ENCODE data around the gene POU3F1. TPM values are rescaled to one million over a fixed set of nuclear protein-coding genes. Genes with fewer than 3 reads are reported as not detected.

Gene POU3F1
- total RNA-seq, 4 donors from 2014 or later, result 8.8 to 28.5 (median 13.5) TPM

DNA sequence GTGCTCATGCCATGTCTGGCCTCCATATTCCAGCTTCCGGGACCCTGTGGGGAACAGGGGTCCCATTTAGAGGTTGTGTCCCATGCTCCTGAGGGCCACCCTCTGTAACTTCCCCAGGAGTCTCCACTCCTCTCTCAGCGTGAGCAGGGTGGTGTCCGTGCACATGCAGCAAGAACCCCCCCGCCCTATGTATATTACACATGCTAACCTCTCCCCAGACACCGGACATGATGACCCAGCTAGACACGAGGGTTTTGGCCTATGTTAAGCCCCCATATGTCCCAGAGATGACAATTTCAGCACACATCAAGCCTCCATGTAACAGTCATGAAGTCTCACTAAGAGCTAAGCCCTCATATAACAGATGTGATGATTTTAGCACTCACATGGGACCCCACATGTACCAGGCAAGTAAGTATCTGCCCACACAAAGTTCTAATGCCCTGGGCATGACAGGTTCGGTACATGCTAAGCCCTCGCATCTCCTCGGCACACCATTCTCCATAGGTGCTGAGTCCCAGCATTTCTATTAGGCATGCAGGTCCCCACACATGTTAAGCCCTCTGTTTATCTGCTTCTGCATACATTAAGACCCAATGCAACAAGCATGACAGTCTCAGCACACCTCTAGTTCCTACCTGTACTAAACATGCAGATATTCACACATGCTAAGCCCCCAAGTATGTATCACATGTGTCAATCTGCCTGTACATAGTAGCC is 48.3 kb downstream of the POU3F1 start:
- WGBS, result 76% methylated on average over 5 of the region's 9 CpGs
- no peak for DNase-seq (ENCODE audit: low spot score in 2 of 2)
- Histone ChIP-seq H3K4me3 (no peak overlapping the region), H3K4me1 (peaks cover 68% of the 10 kb centered on the region), H3K27me3 (no peaks in the 10 kb centered on the region), H3K27ac (peak overlapping the region; percentile 86), H3K9me3 (no peaks in the 10 kb centered on the region), H3K36me3 (peaks cover 15% of the 10 kb centered on the region)
- TF ChIP-seq, protein P1, sequence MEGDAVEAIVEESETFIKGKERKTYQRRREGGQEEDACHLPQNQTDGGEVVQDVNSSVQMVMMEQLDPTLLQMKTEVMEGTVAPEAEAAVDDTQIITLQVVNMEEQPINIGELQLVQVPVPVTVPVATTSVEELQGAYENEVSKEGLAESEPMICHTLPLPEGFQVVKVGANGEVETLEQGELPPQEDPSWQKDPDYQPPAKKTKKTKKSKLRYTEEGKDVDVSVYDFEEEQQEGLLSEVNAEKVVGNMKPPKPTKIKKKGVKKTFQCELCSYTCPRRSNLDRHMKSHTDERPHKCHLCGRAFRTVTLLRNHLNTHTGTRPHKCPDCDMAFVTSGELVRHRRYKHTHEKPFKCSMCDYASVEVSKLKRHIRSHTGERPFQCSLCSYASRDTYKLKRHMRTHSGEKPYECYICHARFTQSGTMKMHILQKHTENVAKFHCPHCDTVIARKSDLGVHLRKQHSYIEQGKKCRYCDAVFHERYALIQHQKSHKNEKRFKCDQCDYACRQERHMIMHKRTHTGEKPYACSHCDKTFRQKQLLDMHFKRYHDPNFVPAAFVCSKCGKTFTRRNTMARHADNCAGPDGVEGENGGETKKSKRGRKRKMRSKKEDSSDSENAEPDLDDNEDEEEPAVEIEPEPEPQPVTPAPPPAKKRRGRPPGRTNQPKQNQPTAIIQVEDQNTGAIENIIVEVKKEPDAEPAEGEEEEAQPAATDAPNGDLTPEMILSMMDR (IDR thresholded peaks at IDR 0.05), result no peak
- TF ChIP-seq EP300 (IDR thresholded peaks at IDR 0.05) (no peak), POLR2AphosphoS5 (IDR thresholded peaks at IDR 0.05) (no peak), POLR2A (IDR thresholded peaks at IDR 0.05) (no peak)

DNA sequence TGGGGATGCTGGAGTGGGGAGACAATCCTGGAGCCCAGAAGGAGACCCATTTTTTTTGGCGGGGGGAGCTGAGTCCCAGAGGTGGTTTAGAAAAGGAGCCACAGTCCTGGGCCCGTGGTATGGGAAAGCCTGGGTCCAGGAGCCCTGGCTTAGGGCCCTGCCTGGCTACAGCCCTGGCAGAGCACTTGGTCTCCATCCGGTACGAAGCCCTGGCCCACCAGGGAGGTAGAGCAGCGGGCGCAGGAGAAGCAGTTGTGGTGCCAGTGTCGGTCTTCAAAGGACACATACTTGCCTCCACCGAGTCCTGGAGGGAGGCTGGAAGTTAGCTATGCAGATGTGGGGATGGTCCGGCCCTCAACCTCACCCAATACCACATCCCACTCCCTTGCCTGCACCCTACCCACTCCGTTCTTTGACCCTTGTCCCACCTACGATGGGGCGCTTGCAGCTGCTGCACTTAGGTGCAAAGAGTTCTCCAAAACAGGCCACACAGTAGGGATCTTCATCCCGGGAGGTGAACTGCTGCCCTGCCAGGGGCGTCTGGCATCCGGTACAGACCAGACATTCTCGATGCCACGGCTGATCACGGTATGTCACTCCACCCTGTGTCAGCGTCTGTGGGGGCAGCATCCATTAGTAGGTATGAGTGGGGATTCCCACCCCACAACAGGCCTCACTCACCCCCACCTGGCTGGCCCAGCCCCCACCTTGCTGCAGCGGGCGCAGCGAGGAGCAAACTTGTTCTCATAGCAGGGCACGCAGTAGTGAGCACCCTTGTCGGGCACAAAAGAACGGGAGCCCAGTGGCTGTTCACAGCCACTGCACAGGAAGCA is 49.1 kb downstream of the POU3F1 start:
- Histone ChIP-seq H3K27me3 (no peaks in the 10 kb centered on the region), H3K27ac (peak overlapping the region; percentile 42), H3K4me3 (no peak overlapping the region), H3K36me3 (peaks cover 15% of the 10 kb centered on the region), H3K4me1 (peaks cover 66% of the 10 kb centered on the region), H3K9me3 (no peaks in the 10 kb centered on the region)
- no peak for DNase-seq (ENCODE audit: low spot score in 2 of 2)
- 82% methylated on average over 18 of the region's 25 CpGs for WGBS
- TF ChIP-seq, protein P1 (IDR thresholded peaks at IDR 0.05), result no peak
- TF ChIP-seq EP300 (IDR thresholded peaks at IDR 0.05) (no peak), POLR2A (IDR thresholded peaks at IDR 0.05) (no peak), POLR2AphosphoS5 (IDR thresholded peaks at IDR 0.05) (no peak)

DNA sequence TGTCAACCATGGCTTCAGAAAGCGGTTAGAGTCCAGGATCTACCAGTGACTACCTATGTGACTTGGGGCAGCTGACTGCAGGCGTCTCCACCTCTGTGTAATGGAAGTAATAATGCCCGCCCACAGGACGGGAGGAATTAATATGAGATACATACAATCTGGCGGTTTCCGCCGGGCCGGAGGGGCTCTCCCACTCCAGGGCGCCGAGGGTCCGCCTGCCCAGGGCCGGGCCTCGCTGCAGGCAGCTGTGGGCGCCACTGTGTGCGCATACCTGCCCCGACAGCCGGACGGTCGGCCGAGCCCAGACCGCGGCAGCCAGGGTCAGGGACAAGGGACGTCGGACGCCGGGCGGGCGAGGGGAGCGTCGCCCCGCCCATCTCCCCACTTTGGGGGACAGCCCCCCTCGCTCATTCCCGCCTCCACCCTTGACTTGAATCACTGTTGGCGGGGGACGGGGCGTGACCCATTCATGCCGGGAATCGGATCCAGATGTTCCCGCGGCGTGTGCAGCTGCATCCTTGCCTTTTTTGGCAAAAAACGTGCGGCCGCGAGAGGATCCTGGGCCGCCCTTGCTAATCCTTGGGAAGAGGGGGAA is 50.7 kb downstream of the POU3F1 start:
- DNase-seq (ENCODE audit: low spot score in 2 of 2), result peak; percentile 93 to 94
- no peak for TF ChIP-seq POLR2A (IDR thresholded peaks at IDR 0.05)
- peak; percentile 45 for TF ChIP-seq EP300 (IDR thresholded peaks at IDR 0.05)
- TF ChIP-seq POLR2AphosphoS5 (IDR thresholded peaks at IDR 0.05), result peak in 2 of 3 donors; percentile 20 to 53
- TF ChIP-seq, protein P1 (IDR thresholded peaks at IDR 0.05), result no peak
- WGBS, result 13% methylated on average over 16 of the region's 46 CpGs
- H3K4me1 ChIP-seq, result peaks cover 54% of the 10 kb centered on the region
- H3K9me3 ChIP-seq, result no peaks in the 10 kb centered on the region
- H3K4me3 ChIP-seq, result peak overlapping the region; percentile 57
- H3K27me3 ChIP-seq, result no peaks in the 10 kb centered on the region
- peaks cover 15% of the 10 kb centered on the region for H3K36me3 ChIP-seq
- H3K27ac ChIP-seq, result peak overlapping the region; percentile 76

DNA sequence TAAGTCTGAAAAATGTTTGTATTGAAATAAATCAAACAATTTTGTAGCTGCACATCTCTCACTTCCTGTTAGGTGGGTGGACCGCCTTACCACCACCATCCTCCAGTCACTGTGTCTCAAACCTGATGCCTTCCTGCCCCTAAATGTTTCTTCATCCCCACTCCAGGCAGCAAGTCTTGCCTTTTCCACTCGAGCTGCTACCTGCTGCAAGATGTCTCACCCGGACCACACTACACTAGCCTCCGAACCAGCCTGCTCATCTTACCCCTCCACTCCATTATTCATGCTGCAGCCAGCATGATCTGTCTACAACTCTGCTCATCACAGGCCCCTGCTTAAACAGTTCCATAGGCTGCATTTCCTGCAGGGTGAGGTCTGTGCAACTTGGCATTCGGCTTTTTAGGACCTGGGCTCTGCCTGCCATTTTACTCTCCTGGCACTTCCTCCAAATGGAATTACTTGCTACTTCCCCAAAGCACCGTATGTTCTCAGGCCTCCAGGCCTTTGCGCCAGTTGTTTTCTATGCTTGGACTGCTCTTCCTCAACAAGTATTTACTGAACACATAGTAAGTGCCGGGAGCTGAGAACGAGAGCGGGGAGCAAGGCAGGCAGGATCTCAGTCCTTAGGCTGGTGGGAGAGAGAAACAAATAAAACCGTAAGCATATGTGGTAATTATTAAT is 51.6 kb downstream of the POU3F1 start:
- DNase-seq (ENCODE audit: low spot score in 2 of 2), result no peak
- 40% methylated on average over 11 of the region's 11 CpGs for WGBS
- peaks cover 15% of the 10 kb centered on the region for H3K36me3 ChIP-seq
- H3K9me3 ChIP-seq, result no peaks in the 10 kb centered on the region
- H3K4me3 ChIP-seq, result peak overlapping the region; percentile 57
- H3K27me3 ChIP-seq, result no peaks in the 10 kb centered on the region
- H3K4me1 ChIP-seq, result peaks cover 52% of the 10 kb centered on the region
- peak overlapping the region; percentile 76 for H3K27ac ChIP-seq
- TF ChIP-seq POLR2AphosphoS5 (IDR thresholded peaks at IDR 0.05) (no peak), EP300 (IDR thresholded peaks at IDR 0.05) (no peak), POLR2A (IDR thresholded peaks at IDR 0.05) (no peak)
- TF ChIP-seq, protein P1 (IDR thresholded peaks at IDR 0.05), result no peak

Other genes with a start within 250 kb of the POU3F1 start
- 10 to 100 TPM; 27.7 to 54.5 (median 41.2) TPM for gene C1orf122, start 239.0 kb downstream of the POU3F1 start, total RNA-seq
- gene YRDC, start 238.6 kb downstream of the POU3F1 start, total RNA-seq, result 10 to 100 TPM; 13.1 to 41.7 (median 26.1) TPM
- 10 to 100 TPM in 2 of 4 donors, 1 to 10 TPM in 2; 8.8 to 13.5 (median 11.2) TPM for gene MTF1, start 187.2 kb downstream of the POU3F1 start, total RNA-seq
- 10 to 100 TPM; 14.0 to 30.9 (median 17.9) TPM for gene INPP5B, start 99.7 kb downstream of the POU3F1 start, total RNA-seq
- 10 to 100 TPM; 36.9 to 68.4 (median 43.6) TPM for gene SF3A3, start 56.8 kb downstream of the POU3F1 start, total RNA-seq
- 10 to 100 TPM; 19.1 to 46.4 (median 35.1) TPM for gene FHL3, start 41.3 kb downstream of the POU3F1 start, total RNA-seq
- gene UTP11, start 34.1 kb downstream of the POU3F1 start, total RNA-seq, result 10 to 100 TPM; 32.1 to 48.5 (median 39.5) TPM

Measured in suprapubic skin (tissue), 4 donors.